NCI-H526 (cell line): ENCODE data around the gene PER1.

Experiments
- DNase-seq, 2 experiments: peaks; one replicate each; lab custom pipeline; 2025; lab: John Stamatoyannopoulos, UW

Gene PER1, protein sequence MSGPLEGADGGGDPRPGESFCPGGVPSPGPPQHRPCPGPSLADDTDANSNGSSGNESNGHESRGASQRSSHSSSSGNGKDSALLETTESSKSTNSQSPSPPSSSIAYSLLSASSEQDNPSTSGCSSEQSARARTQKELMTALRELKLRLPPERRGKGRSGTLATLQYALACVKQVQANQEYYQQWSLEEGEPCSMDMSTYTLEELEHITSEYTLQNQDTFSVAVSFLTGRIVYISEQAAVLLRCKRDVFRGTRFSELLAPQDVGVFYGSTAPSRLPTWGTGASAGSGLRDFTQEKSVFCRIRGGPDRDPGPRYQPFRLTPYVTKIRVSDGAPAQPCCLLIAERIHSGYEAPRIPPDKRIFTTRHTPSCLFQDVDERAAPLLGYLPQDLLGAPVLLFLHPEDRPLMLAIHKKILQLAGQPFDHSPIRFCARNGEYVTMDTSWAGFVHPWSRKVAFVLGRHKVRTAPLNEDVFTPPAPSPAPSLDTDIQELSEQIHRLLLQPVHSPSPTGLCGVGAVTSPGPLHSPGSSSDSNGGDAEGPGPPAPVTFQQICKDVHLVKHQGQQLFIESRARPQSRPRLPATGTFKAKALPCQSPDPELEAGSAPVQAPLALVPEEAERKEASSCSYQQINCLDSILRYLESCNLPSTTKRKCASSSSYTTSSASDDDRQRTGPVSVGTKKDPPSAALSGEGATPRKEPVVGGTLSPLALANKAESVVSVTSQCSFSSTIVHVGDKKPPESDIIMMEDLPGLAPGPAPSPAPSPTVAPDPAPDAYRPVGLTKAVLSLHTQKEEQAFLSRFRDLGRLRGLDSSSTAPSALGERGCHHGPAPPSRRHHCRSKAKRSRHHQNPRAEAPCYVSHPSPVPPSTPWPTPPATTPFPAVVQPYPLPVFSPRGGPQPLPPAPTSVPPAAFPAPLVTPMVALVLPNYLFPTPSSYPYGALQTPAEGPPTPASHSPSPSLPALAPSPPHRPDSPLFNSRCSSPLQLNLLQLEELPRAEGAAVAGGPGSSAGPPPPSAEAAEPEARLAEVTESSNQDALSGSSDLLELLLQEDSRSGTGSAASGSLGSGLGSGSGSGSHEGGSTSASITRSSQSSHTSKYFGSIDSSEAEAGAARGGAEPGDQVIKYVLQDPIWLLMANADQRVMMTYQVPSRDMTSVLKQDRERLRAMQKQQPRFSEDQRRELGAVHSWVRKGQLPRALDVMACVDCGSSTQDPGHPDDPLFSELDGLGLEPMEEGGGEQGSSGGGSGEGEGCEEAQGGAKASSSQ (N-terminal part only)

DNA sequence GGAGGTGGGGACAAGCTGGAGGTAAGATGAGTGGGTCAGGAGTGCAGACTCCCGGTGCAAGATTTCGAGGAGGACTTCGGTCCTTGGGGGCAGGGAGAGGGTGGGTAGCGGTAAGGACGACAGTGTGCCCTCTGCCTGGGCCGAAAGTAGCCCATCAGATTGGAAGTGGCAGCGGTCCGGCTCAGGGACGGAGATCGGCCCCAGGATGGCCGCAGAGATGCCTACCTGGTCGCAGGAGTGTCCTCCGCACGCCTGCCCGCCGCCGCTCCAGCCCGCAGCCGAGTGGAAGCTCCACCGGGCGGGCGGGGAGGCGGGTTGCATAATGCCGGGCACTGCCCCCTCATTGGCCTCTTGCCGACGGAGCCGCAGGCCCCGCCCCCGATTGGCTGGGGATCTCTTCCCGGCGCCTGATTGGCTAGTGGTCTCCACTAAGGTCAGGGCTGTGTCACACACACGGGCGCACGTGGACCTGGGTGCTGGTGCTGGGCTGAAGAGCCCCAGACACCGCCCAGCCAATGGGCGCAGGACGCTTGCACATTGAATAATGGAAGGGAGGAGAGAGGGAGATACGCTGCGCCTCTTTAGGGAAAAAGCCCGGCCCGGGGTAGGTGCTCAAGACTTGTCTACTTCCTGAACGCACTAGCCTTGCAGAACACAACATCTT, at the start of gene PER1:
TSS of gene PER1 (minus strand) at position 293 of the 664 bp plus-strand sequence. CDS start 1,698 bp downstream, outside the sequence.
- peak; percentile 63 to 93 for DNase-seq

DNA sequence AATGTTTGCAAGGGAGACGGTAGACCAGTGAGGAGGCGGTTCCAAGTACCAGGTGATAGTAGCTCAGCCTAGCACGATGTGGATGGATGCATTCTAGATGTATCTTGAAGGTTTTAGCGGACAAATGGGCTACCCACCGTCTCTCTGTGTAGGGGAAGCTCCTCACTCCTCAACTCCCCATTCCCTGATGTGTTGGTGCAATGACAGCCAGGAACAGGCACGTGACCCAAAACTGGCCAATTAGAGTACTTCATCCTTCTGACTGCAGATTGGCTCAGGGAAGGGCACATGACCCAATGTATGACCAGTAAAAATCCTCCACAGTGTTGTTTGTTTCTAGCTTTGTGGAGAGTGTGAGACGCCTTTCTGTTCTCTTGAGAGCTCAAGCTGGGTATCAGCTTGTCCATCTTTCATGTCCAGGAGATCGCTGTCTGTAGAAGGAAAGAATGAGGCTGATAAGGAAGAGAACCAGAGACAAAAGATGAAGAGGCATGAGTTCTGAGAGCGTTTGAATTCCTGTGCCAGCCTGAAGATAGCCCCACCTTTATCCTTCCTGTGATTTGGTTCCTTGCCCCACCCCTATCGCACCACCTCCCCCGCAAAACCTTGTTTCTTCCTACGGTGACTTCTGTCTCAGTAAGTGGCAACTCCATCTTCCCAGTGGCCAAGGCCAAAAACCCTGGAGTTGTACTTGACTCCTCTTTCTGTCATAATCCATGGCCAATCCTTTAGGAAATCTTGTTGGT, 40.0 kb upstream of the PER1 start:
- peak; percentile 84 to 85 for DNase-seq

GRCh38 chr17:8190506-8190905, 38.3 kb upstream of the PER1 start:
- no peak for DNase-seq

GRCh38 chr17:8189711-8190477, 37.7 kb upstream of the PER1 start, which contains the start of gene BORCS6:
Gene BORCS6 (minus strand): TSS chr17:8190180. CDS start chr17:8190140, 40 bp downstream.
- DNase-seq = peak; percentile 91 to 94

- DNase-seq = peak in 1 of 2 experiments; percentile 32
These were observed 37.0 kb upstream of the PER1 start for GRCh38 chr17:8189041-8189710.

DNA sequence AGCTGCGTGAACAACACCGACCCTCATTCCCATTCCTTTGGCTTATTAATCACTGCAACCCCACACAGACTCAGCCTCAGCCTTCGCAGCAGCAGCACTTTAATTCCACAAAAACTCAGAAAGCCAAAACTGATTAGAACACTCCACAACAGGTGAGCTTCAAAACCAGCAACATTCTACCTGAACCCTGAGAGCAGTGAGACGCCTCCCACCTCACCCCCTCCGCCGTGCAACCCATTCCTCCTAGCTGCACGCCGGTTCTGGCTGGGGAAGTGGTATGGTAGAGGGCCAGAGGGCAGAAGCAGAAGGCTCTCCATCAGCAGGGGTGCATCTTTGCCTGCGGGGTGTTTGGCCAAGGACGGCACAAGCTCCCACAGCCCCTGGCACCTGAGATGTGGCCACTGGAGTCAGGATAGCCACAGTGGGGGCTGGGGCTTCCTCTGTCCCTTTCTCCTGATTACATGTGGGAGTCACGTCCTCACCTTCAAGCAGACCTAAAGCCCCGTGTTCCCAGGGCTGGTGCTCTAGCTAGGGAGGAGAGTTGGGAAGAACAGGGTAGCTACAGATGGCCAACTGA, 36.1 kb upstream of the PER1 start:
- DNase-seq = no peak

DNA sequence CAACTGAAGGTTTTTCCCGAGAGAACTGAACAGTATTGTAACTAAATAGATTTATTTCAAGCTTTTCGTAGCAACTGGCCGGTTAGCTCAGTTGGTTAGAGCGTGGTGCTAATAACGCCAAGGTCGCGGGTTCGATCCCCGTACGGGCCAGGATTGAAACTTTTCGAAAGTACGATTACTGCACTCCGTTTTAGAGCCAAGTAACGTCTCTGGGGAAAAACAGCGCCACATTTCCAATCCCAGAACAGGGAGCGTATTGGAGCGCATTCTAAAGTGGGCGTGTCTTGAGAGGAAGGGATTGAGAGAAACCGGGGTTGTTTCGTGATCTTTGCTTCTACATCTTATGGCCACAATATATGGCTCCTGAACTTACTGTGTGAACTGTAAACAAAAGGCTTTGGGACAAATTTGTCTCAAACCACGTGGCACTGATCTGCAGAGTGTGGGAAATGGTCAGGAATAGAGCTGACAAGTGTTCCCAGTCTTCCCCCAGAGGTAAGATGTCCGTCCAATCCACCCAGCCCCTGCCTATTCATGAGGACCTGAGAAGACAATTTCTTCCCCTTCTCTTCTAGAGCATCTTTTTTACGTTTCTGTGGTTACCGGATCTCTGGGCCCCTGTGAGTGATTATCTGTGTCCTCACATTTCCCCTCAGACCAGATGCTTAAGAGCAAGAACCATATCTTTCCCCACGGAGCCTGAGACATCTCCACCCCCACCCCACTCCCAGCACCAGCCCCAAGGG, 35.5 kb upstream of the PER1 start:
- peak; percentile 95 to 97 for DNase-seq

- DNase-seq = peak; percentile 92 to 94
These were observed 34.7 kb upstream of the PER1 start for GRCh38 chr17:8186787-8187516.

- DNase-seq = no peak
These were observed 34.2 kb upstream of the PER1 start for GRCh38 chr17:8186446-8186786.

- peak; percentile 51 to 79 for DNase-seq
These were observed 33.6 kb upstream of the PER1 start for GRCh38 chr17:8185582-8186445.

DNA sequence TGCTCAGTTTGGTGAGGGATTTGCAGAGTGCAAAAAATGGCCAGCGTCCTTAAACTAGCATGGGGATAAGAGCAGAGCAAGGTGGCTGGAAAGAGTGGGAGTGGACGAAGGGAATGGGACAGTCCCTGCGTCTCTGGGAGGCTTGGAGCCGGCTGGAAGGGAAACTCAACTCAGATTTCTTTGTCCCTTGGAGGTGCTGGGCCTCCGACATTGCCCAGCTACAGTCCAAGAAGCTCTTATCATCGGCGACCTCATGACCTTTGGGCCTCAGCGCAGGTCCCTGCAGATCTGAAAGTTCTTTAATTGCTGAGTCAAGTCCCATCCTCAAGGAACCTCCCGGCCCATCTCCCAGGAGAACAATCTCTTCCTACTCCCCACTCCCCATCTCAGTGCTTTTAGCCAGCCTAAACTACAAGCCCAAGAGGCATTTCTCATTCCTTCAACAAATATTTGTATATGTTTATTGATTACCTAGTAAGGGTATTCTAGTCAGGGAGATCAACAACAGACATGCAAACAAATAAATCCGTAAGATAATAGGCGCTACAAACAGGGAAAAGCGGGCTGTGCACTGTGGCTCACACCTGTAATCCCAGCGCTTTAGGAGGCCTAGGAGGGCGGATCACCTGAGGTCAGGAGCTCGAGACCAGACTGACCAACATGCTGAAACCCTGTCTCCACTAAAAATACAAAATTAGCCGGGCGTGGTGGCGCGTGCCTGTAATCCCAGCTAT, 25.0 kb upstream of the PER1 start:
- no peak for DNase-seq

- DNase-seq = peak; percentile 49 to 84
These were observed 24.2 kb upstream of the PER1 start, which contains the start of gene TMEM107 for GRCh38 chr17:8176197-8176940. Gene TMEM107 (minus strand): TSS chr17:8176380. CDS start chr17:8176286, 94 bp downstream.

- peak in 1 of 2 experiments; percentile 24 for DNase-seq
These were observed 23.6 kb upstream of the PER1 start for GRCh38 chr17:8175795-8176196.

DNA sequence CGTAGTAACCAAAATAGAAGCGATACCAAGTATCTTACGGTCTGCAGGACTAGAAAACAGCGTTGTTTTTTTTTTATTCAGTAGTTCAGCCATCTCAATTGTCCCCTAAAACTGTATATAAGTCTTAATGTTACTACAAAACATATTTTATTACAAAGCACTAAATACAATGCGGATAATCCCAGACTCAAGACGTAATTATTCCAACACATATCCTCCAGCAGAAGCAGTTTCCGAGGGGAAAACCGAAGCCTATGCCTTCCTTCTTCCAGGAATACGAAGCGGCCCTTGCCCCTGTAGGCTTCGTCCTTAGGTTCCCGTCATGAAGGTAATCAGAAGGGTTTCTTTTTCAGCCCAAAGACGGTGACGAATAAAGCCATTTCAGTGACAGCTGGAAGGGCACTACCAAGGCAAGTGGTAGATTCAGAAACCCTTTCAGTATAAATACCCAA, 21.7 kb upstream of the PER1 start:
- DNase-seq = peak in 1 of 2 experiments; percentile 77
